Panc1 (cell line): Measurements from ENCODE around the gene PI4K2A. TPM values are rescaled to one million over a fixed set of nuclear protein-coding genes. Genes with fewer than 3 reads are reported as not detected.

Source experiments
- ATAC-seq: fragments of 200-7000 bp; cut with Tn5 transposase; 2 replicates; pipeline ENCODE4 v1.9.1; 2020; ENCODE audit warnings: mild to moderate bottlenecking, moderate library complexity
- BruUV-seq: library from RNA; stranded (reverse); fragments of 400-500 nt; replicated peaks from 2 replicates; lab custom pipeline; 2021; lab: Mats Ljungman, UMichigan
- CTCF ChIA-PET: fragments of 300-600 bp; sonication (Branson Sonifier 250); formaldehyde crosslinking; loops from one replicate; lab custom pipeline; 2022; ENCODE audit warnings: antibody characterized with exemption; lab: Charles Lee
- POLR2A ChIA-PET: fragments of 300-600 bp; sonication (Branson Sonifier 250); formaldehyde crosslinking; loops from one replicate; lab custom pipeline; 2022; ENCODE audit warnings: antibody characterized with exemption; lab: Charles Lee
- DNase-seq: peaks from one replicate; pipeline ENCODE4 v3.0.0-alpha.2; 2010; ENCODE audit warnings: low read depth, low spot score
- H3K27ac ChIP-seq: 2 replicates; pipeline ENCODE4 v1.5.1; 2011; ENCODE audit warnings: mild to moderate bottlenecking, low read length, inconsistent platforms
- H3K27me3 ChIP-seq: fragments of 200-500 bp; sonication (Bioruptor generic); 2 replicates; pipeline ENCODE4 v1.6.0; 2014; ENCODE audit warnings: low read length, inconsistent platforms; ENCODE audit not compliant: control insufficient read depth, insufficient read depth
- H3K36me3 ChIP-seq: fragments of 200-500 bp; sonication (Bioruptor generic); 2 replicates; pipeline ENCODE4 v1.5.1; 2014; ENCODE audit warnings: inconsistent platforms, mild to moderate bottlenecking, low read length, moderate library complexity; ENCODE audit not compliant: control insufficient read depth, insufficient read depth
- H3K4me1 ChIP-seq: 2 replicates; pipeline ENCODE4 v1.5.1; 2011; ENCODE audit warnings: inconsistent platforms, mild to moderate bottlenecking, low read length, moderate library complexity; ENCODE audit not compliant: control insufficient read depth, insufficient read depth
- H3K4me3 ChIP-seq, 2 experiments: 2 replicates each; pipeline ENCODE4 v1.5.1; 2011 to 2012; ENCODE audit warnings: low read depth in 2 of 2, low read length in 2 of 2, mild to moderate bottlenecking in 2 of 2, inconsistent platforms in 1 of 2, moderate library complexity in 1 of 2
- H3K9me3 ChIP-seq: fragments of 200-500 bp; sonication (Bioruptor generic); 2 replicates; pipeline ENCODE4 v1.5.1; 2014; ENCODE audit warnings: low read depth, mild to moderate bottlenecking, inconsistent platforms, low read length, moderate library complexity; ENCODE audit not compliant: control insufficient read depth, insufficient read depth
- POLR2AphosphoS5 ChIP-seq: IDR thresholded peaks from 2 replicates; pipeline ENCODE4 v1.6.1; 2012; ENCODE audit warnings: mild to moderate bottlenecking, low read depth, low read length, moderate library complexity
- SIN3A ChIP-seq: IDR thresholded peaks from 2 replicates; pipeline ENCODE4 v1.6.1; 2012; ENCODE audit warnings: low read depth, mild to moderate bottlenecking, low read length, moderate library complexity, borderline replicate concordance; ENCODE audit not compliant: insufficient read depth
- TCF7L2 ChIP-seq: IDR thresholded peaks from 2 replicates; pipeline ENCODE4 v1.6.1; 2011; ENCODE audit warnings: mild to moderate bottlenecking, low read depth, low read length, inconsistent platforms
- in situ Hi-C: cut with HindIII; loops from 2 replicates; pipeline ENCODE4 v1.10.0; 2016; ENCODE audit warnings: low sequenced_read_pairs, low pct_unique_long_range_greater_than_20kb
- intact Hi-C: fragments of 100-400 bp; cut with micrococcal nuclease; formaldehyde crosslinking; loops from one replicate; pipeline ENCODE4 v1.10.0; 2022; ENCODE audit not compliant: unreplicated experiment
- total RNA-seq: library from RNA; stranded (reverse); gene quantifications from one replicate; pipeline ENCODE4 v1.2.1, GENCODE V29; 2021; ENCODE audit not compliant: unreplicated experiment
- TF ChIP-seq, protein P1 (sequence below): fragments of 450-650 bp; IDR thresholded peaks from 2 replicates; pipeline ENCODE4 v1.5.1; 2017; ENCODE audit warnings: mild to moderate bottlenecking
- TF ChIP-seq, protein P2 (sequence below), 2 experiments: IDR thresholded peaks; 2 replicates each; pipeline ENCODE4 v1.6.1; 2011 to 2012; ENCODE audit warnings: low read depth in 2 of 2, control low read depth in 1 of 2, low read length in 1 of 2, mild to moderate bottlenecking in 1 of 2, moderate library complexity in 1 of 2; ENCODE audit not compliant: insufficient read depth in 1 of 2

PI4K2A gene
- total RNA-seq, 1 experiment from 2014 or later = 22.8 TPM

DNA sequence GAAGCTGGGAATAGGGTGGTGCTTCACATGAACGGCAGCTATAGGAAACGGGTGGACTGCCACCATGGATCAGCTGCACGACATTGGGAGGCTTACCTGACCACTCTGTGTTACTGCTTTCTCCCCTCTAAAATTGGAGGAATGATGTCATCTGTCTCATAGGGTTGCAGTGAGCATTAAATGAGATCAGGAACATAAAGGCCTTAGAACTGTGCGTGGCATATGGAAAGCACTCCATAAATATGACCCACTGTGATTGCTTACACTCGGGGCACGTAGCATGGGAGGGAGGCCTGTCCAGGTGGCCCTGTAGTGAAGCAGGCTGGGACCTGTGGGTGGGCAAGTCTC is 41.2 kb upstream of the PI4K2A start:
- Histone ChIP-seq H3K9me3 (no peaks in the 10 kb centered on the region), H3K36me3 (no peaks in the 10 kb centered on the region), H3K4me3 (no peak overlapping the region), H3K27me3 (no peaks in the 10 kb centered on the region), H3K27ac (no peak overlapping the region), H3K4me1 (peaks cover 14% of the 10 kb centered on the region; the same call in 1 of the 2 replicates)
- ChIA-PET POLR2A (no interaction called here), CTCF (no interaction called here)
- in situ Hi-C loops (no loop called here), intact Hi-C loops (no loop called here)
- BruUV-seq = no TSS peak
- ATAC-seq (no peak), DNase-seq (no peak)
- TF ChIP-seq, protein P1, sequence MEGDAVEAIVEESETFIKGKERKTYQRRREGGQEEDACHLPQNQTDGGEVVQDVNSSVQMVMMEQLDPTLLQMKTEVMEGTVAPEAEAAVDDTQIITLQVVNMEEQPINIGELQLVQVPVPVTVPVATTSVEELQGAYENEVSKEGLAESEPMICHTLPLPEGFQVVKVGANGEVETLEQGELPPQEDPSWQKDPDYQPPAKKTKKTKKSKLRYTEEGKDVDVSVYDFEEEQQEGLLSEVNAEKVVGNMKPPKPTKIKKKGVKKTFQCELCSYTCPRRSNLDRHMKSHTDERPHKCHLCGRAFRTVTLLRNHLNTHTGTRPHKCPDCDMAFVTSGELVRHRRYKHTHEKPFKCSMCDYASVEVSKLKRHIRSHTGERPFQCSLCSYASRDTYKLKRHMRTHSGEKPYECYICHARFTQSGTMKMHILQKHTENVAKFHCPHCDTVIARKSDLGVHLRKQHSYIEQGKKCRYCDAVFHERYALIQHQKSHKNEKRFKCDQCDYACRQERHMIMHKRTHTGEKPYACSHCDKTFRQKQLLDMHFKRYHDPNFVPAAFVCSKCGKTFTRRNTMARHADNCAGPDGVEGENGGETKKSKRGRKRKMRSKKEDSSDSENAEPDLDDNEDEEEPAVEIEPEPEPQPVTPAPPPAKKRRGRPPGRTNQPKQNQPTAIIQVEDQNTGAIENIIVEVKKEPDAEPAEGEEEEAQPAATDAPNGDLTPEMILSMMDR = no peak
- no peak for TF ChIP-seq TCF7L2
- no peak for TF ChIP-seq SIN3A
- TF ChIP-seq, protein P2, sequence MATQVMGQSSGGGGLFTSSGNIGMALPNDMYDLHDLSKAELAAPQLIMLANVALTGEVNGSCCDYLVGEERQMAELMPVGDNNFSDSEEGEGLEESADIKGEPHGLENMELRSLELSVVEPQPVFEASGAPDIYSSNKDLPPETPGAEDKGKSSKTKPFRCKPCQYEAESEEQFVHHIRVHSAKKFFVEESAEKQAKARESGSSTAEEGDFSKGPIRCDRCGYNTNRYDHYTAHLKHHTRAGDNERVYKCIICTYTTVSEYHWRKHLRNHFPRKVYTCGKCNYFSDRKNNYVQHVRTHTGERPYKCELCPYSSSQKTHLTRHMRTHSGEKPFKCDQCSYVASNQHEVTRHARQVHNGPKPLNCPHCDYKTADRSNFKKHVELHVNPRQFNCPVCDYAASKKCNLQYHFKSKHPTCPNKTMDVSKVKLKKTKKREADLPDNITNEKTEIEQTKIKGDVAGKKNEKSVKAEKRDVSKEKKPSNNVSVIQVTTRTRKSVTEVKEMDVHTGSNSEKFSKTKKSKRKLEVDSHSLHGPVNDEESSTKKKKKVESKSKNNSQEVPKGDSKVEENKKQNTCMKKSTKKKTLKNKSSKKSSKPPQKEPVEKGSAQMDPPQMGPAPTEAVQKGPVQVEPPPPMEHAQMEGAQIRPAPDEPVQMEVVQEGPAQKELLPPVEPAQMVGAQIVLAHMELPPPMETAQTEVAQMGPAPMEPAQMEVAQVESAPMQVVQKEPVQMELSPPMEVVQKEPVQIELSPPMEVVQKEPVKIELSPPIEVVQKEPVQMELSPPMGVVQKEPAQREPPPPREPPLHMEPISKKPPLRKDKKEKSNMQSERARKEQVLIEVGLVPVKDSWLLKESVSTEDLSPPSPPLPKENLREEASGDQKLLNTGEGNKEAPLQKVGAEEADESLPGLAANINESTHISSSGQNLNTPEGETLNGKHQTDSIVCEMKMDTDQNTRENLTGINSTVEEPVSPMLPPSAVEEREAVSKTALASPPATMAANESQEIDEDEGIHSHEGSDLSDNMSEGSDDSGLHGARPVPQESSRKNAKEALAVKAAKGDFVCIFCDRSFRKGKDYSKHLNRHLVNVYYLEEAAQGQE (IDR thresholded peaks at IDR 0.05; ENCODE audit: insufficient read depth in 1 of 2, low read depth in 2 of 2, low read length in 1 of 2) = no peak

DNA sequence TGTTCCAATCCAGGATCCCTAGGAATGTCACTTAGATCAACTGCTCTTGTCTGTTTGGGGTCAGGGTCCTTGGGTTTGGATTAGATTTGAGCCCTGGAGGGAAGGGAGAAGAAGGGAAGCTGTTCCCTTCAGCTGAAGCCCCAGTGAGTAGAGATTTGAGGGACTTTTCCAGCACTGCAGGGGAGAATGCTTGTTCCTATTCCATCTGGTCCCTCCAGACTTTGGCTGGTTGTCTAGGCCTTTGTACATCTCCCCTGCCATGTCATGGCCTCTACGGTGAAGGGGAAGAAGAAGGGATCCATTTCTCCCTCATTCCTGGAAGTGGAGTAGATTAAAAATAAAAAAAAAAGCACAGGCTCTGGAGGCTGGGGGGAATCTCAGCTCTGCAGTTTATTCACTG is 39.9 kb upstream of the PI4K2A start:
- no peak for ATAC-seq
- H3K4me1 ChIP-seq = peaks cover 14% of the 10 kb centered on the region; the same call in 1 of the 2 replicates
- no TSS peak for BruUV-seq
- ChIA-PET CTCF (no interaction called here), POLR2A (no interaction called here)
- TF ChIP-seq TCF7L2 = no peak
- no peak for TF ChIP-seq SIN3A
- TF ChIP-seq, protein P1 = no peak
- TF ChIP-seq POLR2AphosphoS5 = no peak
- TF ChIP-seq, protein P2 (IDR thresholded peaks at IDR 0.05; ENCODE audit: insufficient read depth in 1 of 2, low read depth in 2 of 2, low read length in 1 of 2) = no peak
- no peaks in the 10 kb centered on the region for H3K36me3 ChIP-seq
- no peak for DNase-seq
- intact Hi-C loops (no loop called here), in situ Hi-C loops (no loop called here)
- no peak overlapping the region for H3K4me3 ChIP-seq
- peak overlapping the region; percentile 20; the same call in 1 of the 2 replicates for H3K27ac ChIP-seq
- H3K27me3 ChIP-seq = no peaks in the 10 kb centered on the region
- H3K9me3 ChIP-seq = no peaks in the 10 kb centered on the region
